Trophoblast cell (in vitro differentiated cells and primary cell): ENCODE results near the gene GAB2.

ENCODE experiments used
- DNase-seq, 2 donors: peaks; one replicate each; pipeline ENCODE4 v3.0.0-alpha.2; 2016
- H2AFZ ChIP-seq: 2 replicates; pipeline ENCODE4 v1.6.1; 2013; ENCODE audit warnings: low read length, moderate library complexity, mild to moderate bottlenecking; ENCODE audit not compliant: insufficient read depth, poor library complexity
- H2AK5ac ChIP-seq: 2 replicates; pipeline ENCODE4 v1.6.1; 2013; ENCODE audit warnings: mild to moderate bottlenecking, low read length
- H2BK120ac ChIP-seq: 2 replicates; pipeline ENCODE4 v1.6.1; 2013; ENCODE audit warnings: low read length, mild to moderate bottlenecking, moderate library complexity; ENCODE audit not compliant: insufficient read depth, poor library complexity
- H2BK12ac ChIP-seq: 2 replicates; pipeline ENCODE4 v1.6.1; 2013; ENCODE audit warnings: mild to moderate bottlenecking, low read length, moderate library complexity
- H2BK5ac ChIP-seq: 2 replicates; pipeline ENCODE4 v1.6.1; 2013; ENCODE audit warnings: low read length, low read depth, moderate library complexity, mild to moderate bottlenecking; ENCODE audit not compliant: poor library complexity
- H3K14ac ChIP-seq: 2 replicates; pipeline ENCODE4 v1.6.1; 2013; ENCODE audit warnings: mild to moderate bottlenecking, low read length
- H3K18ac ChIP-seq: 2 replicates; pipeline ENCODE4 v1.6.1; 2013; ENCODE audit warnings: mild to moderate bottlenecking, low read length
- H3K23ac ChIP-seq: 2 replicates; pipeline ENCODE4 v1.6.1; 2013; ENCODE audit warnings: low read length
- H3K27ac ChIP-seq: 2 replicates; pipeline ENCODE4 v1.5.1; 2013; ENCODE audit warnings: low read depth, mild to moderate bottlenecking, inconsistent platforms, low read length, moderate library complexity
- H3K27me3 ChIP-seq: 2 replicates; pipeline ENCODE4 v1.6.1; 2013; ENCODE audit warnings: inconsistent platforms, mild to moderate bottlenecking, low read length, moderate library complexity; ENCODE audit not compliant: insufficient read depth
- H3K36me3 ChIP-seq, 2 experiments: 1 replicate in 1 of 2; 2 replicates in 1 of 2; pipeline ENCODE4 v1.6.1; 2013; ENCODE audit warnings: low read length in 2 of 2, mild to moderate bottlenecking in 2 of 2, moderate library complexity in 1 of 2; ENCODE audit not compliant: insufficient read depth in 2 of 2, control insufficient read depth in 1 of 2
- H3K4ac ChIP-seq: 2 replicates; pipeline ENCODE4 v1.6.1; 2013; ENCODE audit warnings: low read depth, mild to moderate bottlenecking, low read length, moderate library complexity
- H3K4me1 ChIP-seq, 2 experiments: 1 replicate in 1 of 2; 2 replicates in 1 of 2; pipeline ENCODE4 v1.6.1; 2013; ENCODE audit warnings: low read length in 2 of 2, mild to moderate bottlenecking in 2 of 2, moderate library complexity in 1 of 2; ENCODE audit not compliant: insufficient read depth in 2 of 2, control insufficient read depth in 1 of 2
- H3K4me2 ChIP-seq: 2 replicates; pipeline ENCODE4 v1.6.1; 2013; ENCODE audit warnings: inconsistent platforms, mild to moderate bottlenecking, low read length, moderate library complexity
- H3K4me3 ChIP-seq: 2 replicates; pipeline ENCODE4 v1.5.1; 2013; ENCODE audit warnings: mild to moderate bottlenecking, low read depth, low read length, inconsistent platforms
- H3K79me1 ChIP-seq: one replicate; pipeline ENCODE4 v1.6.1; 2013; ENCODE audit warnings: low read length
- H3K79me2 ChIP-seq: 2 replicates; pipeline ENCODE4 v1.6.1; 2013; ENCODE audit warnings: low read length, mild to moderate bottlenecking; ENCODE audit not compliant: control insufficient read depth, insufficient read depth, poor library complexity
- H3K9ac ChIP-seq: 2 replicates; pipeline ENCODE4 v1.6.1; 2013; ENCODE audit warnings: mild to moderate bottlenecking, low read length
- H3K9me3 ChIP-seq: 2 replicates; pipeline ENCODE4 v1.6.1; 2013; ENCODE audit warnings: low read depth, mild to moderate bottlenecking, control low read depth, inconsistent platforms, low read length; ENCODE audit not compliant: insufficient read depth
- H4K12ac ChIP-seq: 2 replicates; pipeline ENCODE4 v1.6.1; 2013; ENCODE audit warnings: low read depth, mild to moderate bottlenecking, low read length, moderate library complexity
- H4K8ac ChIP-seq: 2 replicates; pipeline ENCODE4 v1.6.1; 2013; ENCODE audit warnings: low read depth, mild to moderate bottlenecking, low read length, moderate library complexity
- H4K91ac ChIP-seq: one replicate; pipeline ENCODE4 v1.6.1; 2013; ENCODE audit warnings: low read depth, mild to moderate bottlenecking, low read length, moderate library complexity
- WGBS: extraction: QIAGEN DNeasy Blood & Tissue Kit; methylation state at CpG from one replicate; pipeline ENCODE4 v1.1.7; 2013; ENCODE audit warnings: missing lambda C conversion rate; ENCODE audit not compliant: insufficient read length, insufficient coverage; ENCODE audit errors: extremely low coverage; 5-methylcytosine and 5-hydroxymethylcytosine counted together

The GAB2 gene

DNA sequence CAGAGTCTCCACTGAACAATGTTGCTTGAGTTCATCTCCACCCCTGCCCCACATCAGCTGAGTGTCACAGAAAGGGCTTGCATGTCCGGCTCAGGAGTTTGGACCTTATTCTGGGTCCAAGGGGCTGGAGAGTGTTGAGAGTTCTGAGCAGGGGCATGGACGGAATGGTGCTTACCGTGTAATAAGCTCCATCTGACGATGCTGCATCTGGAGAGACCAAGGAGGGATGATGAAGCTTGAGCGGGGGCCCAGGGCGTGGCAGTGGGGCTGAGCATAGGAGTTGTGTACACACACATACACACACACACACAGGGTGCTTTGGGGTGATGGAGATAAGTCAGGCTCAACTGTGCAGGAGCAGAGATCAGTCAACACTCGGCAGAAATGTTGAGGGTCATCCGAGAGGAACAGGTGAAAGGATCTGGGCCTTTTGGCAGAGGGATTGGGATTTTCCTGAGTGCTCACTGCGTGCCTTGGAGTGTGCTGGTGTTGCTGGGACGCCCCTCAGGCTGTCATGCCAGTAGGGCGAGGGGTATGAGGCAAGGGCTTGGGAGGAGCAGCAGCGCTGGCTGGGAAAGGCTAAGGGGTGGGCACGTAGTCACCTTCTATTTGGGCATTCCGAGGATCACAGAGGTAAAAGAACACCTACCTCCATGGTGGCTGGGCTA, 226.6 kb downstream of the GAB2 start:
- no peak overlapping the region for H3K9ac ChIP-seq
- no peak overlapping the region for H3K14ac ChIP-seq
- peak overlapping the region; percentile 9 for H2AFZ ChIP-seq
- H3K79me2 ChIP-seq, result peaks cover 24% of the 10 kb centered on the region
- H3K4me1 ChIP-seq, result peaks cover 35 to 46% of the 10 kb centered on the region in 2 experiments
- peaks cover 21% of the 10 kb centered on the region for H3K79me1 ChIP-seq
- peak overlapping the region; percentile 3 for H2BK120ac ChIP-seq
- H2AK5ac ChIP-seq, result no peak overlapping the region
- H3K36me3 ChIP-seq, result peaks cover 13 to 18% of the 10 kb centered on the region in 2 experiments
- peak overlapping the region; percentile 22 for H4K12ac ChIP-seq
- DNase-seq, result no peak
- no peak overlapping the region for H3K27ac ChIP-seq
- H3K4me2 ChIP-seq, result no peak overlapping the region
- H2BK12ac ChIP-seq, result no peak overlapping the region
- peak overlapping the region; percentile 60 for H3K4ac ChIP-seq
- H4K91ac ChIP-seq, result no peak overlapping the region
- no peaks in the 10 kb centered on the region for H3K9me3 ChIP-seq
- no peak overlapping the region for H3K23ac ChIP-seq
- H2BK5ac ChIP-seq, result no peak overlapping the region
- no peaks in the 10 kb centered on the region for H3K27me3 ChIP-seq
- peak overlapping the region; percentile 71 for H3K18ac ChIP-seq
- H3K4me3 ChIP-seq, result no peak overlapping the region
- no CpG with 5 or more reads among the region's 14 CpGs for whole genome bisulfite sequencing
- peak overlapping the region; percentile 17 for H4K8ac ChIP-seq

DNA sequence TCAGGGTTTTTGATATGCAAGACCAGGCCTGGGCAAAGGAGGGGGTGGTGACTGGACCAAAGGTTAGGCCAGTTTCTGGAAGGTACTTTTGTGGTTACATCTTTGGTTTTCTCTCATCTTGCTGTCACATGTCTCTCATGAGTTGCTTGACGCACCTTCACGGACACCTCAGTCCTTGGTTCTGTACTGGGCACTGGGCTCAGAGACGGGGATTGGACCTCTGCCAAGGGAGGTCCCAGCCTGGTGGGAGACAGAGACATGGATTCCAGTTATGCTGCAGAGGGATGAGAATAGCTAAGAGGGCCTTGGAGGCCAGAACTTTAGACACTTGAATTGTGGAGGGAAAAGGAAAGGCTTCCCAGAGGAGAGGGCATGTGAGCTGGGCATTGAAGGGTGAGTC, 227.2 kb downstream of the GAB2 start:
- Histone ChIP-seq H2BK120ac (peak overlapping the region; percentile 10), H2AFZ (no peak overlapping the region), H3K9me3 (no peaks in the 10 kb centered on the region), H3K4me3 (no peak overlapping the region), H4K12ac (no peak overlapping the region), H3K9ac (no peak overlapping the region), H2BK5ac (no peak overlapping the region), H3K27me3 (no peaks in the 10 kb centered on the region), H3K14ac (peak overlapping the region; percentile 39), H3K79me2 (peaks cover 24% of the 10 kb centered on the region), H3K4me2 (peak overlapping the region; percentile 78), H3K36me3 (peaks cover 12 to 14% of the 10 kb centered on the region in 2 experiments), H3K4me1 (peaks cover 35 to 48% of the 10 kb centered on the region in 2 experiments), H3K27ac (no peak overlapping the region), H3K4ac (no peak overlapping the region), H2AK5ac (peak overlapping the region; percentile 54), H3K79me1 (peaks cover 21% of the 10 kb centered on the region), H3K23ac (no peak overlapping the region), H4K8ac (peak overlapping the region; percentile 32), H3K18ac (peak overlapping the region; percentile 57), H2BK12ac (no peak overlapping the region), H4K91ac (no peak overlapping the region)
- WGBS, result no CpG with 5 or more reads among the region's 3 CpGs
- DNase-seq, result no peak

DNA sequence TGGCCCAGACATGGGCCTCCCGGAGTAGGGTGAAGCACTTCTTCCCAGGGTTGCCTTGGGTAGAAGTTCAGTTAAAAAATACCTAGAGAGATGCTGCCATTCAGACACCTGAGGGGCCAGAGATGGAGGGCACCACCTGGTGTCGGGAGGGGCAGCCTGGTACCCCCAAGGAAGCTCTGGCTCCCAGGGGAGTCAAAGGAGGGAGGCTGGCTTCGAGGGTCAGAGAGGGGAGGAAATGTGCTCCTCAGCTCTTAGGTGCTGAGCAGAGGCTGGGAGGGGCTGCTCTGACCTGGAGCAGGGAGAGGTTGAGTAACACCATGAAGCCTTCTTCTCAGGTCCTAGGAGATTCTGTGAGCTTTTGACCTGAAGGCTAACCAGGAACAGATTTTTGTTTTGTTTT, 227.8 kb downstream of the GAB2 start:
- Histone ChIP-seq H3K18ac (peak overlapping the region; percentile 31), H3K4ac (peak overlapping the region; percentile 49), H3K4me3 (peak overlapping the region; percentile 1), H4K12ac (no peak overlapping the region), H4K91ac (no peak overlapping the region), H3K9me3 (no peaks in the 10 kb centered on the region), H3K23ac (no peak overlapping the region), H3K4me2 (peak overlapping the region; percentile 78), H2AK5ac (no peak overlapping the region), H3K79me2 (peaks cover 24% of the 10 kb centered on the region), H2AFZ (no peak overlapping the region), H3K36me3 (peaks cover 10 to 12% of the 10 kb centered on the region in 2 experiments), H2BK12ac (peak overlapping the region; percentile 19), H3K27ac (no peak overlapping the region), H3K27me3 (no peaks in the 10 kb centered on the region), H3K79me1 (peaks cover 21% of the 10 kb centered on the region), H3K9ac (no peak overlapping the region), H2BK120ac (no peak overlapping the region), H3K4me1 (peaks cover 35 to 48% of the 10 kb centered on the region in 2 experiments), H2BK5ac (peak overlapping the region; percentile 36), H3K14ac (no peak overlapping the region), H4K8ac (no peak overlapping the region)
- no peak for DNase-seq
- WGBS, result no CpG with 5 or more reads among the region's 3 CpGs

DNA sequence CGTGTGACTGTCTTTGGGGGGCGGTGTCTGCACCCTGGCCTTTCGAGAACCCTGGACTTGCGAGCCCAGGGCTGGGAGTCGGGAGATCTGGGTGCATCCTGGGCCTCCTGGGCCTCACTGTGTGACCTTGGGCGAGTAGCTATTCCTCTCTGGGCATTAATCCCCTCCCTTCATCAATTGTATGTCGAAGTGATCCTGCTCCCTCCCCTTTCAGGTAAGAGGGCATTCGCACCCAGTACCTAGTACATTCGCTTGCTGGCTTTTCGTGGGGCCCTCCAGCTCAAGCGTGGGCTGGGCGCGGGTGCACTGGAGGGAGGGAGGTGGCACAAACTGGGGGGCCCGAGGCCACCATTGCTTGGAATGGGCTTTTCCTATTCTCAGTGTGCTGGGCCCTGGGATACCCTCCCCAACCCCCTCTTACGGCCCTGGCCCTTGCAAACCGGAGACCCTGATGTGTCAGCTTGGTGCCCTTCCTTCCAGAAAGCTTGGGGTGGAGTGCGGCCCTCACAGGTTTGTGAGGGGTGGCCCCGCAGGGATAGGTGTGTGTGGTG, 228.4 kb downstream of the GAB2 start:
- Histone ChIP-seq H4K8ac (peak overlapping the region; percentile 68), H3K23ac (no peak overlapping the region), H3K4me2 (peak overlapping the region; percentile 78), H3K4me1 (peaks cover 32 to 42% of the 10 kb centered on the region in 2 experiments), H2BK12ac (peak overlapping the region; percentile 51), H3K14ac (peak overlapping the region; percentile 95), H3K79me2 (peaks cover 24% of the 10 kb centered on the region), H3K9ac (peak overlapping the region; percentile 63), H4K91ac (peak overlapping the region; percentile 67), H3K18ac (peak overlapping the region; percentile 93), H2AK5ac (peak overlapping the region; percentile 94), H3K9me3 (no peaks in the 10 kb centered on the region), H3K4ac (peak overlapping the region; percentile 72), H2BK5ac (peak overlapping the region; percentile 18), H2BK120ac (peak overlapping the region; percentile 52), H3K4me3 (peak overlapping the region; percentile 88), H3K27me3 (no peaks in the 10 kb centered on the region), H3K79me1 (peaks cover 21% of the 10 kb centered on the region), H3K27ac (no peak overlapping the region), H2AFZ (peak overlapping the region; percentile 80), H3K36me3 (peaks cover 8 to 9% of the 10 kb centered on the region in 2 experiments), H4K12ac (peak overlapping the region; percentile 93)
- no CpG with 5 or more reads among the region's 18 CpGs for WGBS
- DNase-seq, result no peak
